Large intestine (tissue), 1 donor: Measurements from ENCODE around the gene ZNF780A. TPM values are rescaled to one million over a fixed set of nuclear protein-coding genes. Genes with fewer than 3 reads are reported as not detected.

Experiments
- polyA plus RNA-seq: library from polyadenylated mRNA; unstranded; fragments of 120-200 nt; gene quantifications from one replicate; pipeline ENCODE4 v1.2.1, GENCODE V29; 2013

The ZNF780A gene
- polyA plus RNA-seq, 1 donor = 16.0 TPM

Other genes with a start within 250 kb of the ZNF780A start
- gene FBL, start 244.6 kb downstream of the ZNF780A start, polyA plus RNA-seq = 226 TPM
- 609 TPM for gene FCGBP, start 156.3 kb downstream of the ZNF780A start, polyA plus RNA-seq
- 73.7 TPM for gene PSMC4, start 119.8 kb downstream of the ZNF780A start, polyA plus RNA-seq
- gene ZNF546, start 93.9 kb downstream of the ZNF780A start, polyA plus RNA-seq = 3.9 TPM
- 21.8 TPM for gene ZNF780B, start 34.7 kb downstream of the ZNF780A start, polyA plus RNA-seq
- gene MAP3K10, start 100.5 kb upstream of the ZNF780A start, polyA plus RNA-seq = 10.1 TPM
- 3.1 TPM for gene TTC9B, start 127.4 kb upstream of the ZNF780A start, polyA plus RNA-seq
- gene CCNP, start 135.7 kb upstream of the ZNF780A start, polyA plus RNA-seq = 1.5 TPM
- 101 TPM for gene AKT2, start 194.4 kb upstream of the ZNF780A start, polyA plus RNA-seq